OCI-LY1 (cell line): Measurements from ENCODE around the gene ANKHD1.

Source experiments
- CTCF ChIP-seq: fragments of 200-600 bp; sonication (generic), shearing (Covaris generic); IDR thresholded peaks from 2 replicates; pipeline ENCODE4 v1.5.1; 2017; ENCODE audit warnings: mild to moderate bottlenecking, antibody characterized with exemption, low read length, moderate library complexity, mixed read lengths
- EZH2 ChIP-seq: fragments of 200-600 bp; sonication (generic), shearing (Covaris generic); IDR thresholded peaks from 2 replicates; pipeline ENCODE4 v1.8.0; 2017; ENCODE audit warnings: borderline replicate concordance, mixed run types, mild to moderate bottlenecking, antibody characterized with exemption, low read length, moderate library complexity, mixed read lengths

GRCh38 chr5:140398379-140398811, 3.2 kb upstream of the ANKHD1 start:
- TF ChIP-seq CTCF: no peak
- no peak for TF ChIP-seq EZH2
